Measurements from ENCODE around the gene ETFBKMT.
A peak's percentile ranks its signal among the peaks of the same experiment; 100 is the strongest.

ETFBKMT gene

GRCh38 chr12:31659087-31659942, at the start of gene ETFBKMT:
ETFBKMT (plus strand) TSS chr12:31659688; CDS start chr12:31661954, 2,266 bp downstream.
- DNase-seq, result peak; percentile 55

GRCh38 chr12:31612819-31613218, 46.7 kb upstream of the ETFBKMT start:
- no peak for DNase-seq

- no peak for DNase-seq
Observed at GRCh38 chr12:31618228-31619025, 41.1 kb upstream of the ETFBKMT start.

GRCh38 chr12:31620311-31620710, 39.2 kb upstream of the ETFBKMT start:
- no peak for DNase-seq

- no peak for DNase-seq
Observed at GRCh38 chr12:31622038-31622437, 37.5 kb upstream of the ETFBKMT start.

- no peak for DNase-seq
Observed at GRCh38 chr12:31626270-31626995, 33.1 kb upstream of the ETFBKMT start.

GRCh38 chr12:31627456-31628054, 31.9 kb upstream of the ETFBKMT start:
- DNase-seq, result no peak

- DNase-seq, result no peak
Observed at GRCh38 chr12:31629756-31630732, 29.4 kb upstream of the ETFBKMT start.

- no peak for DNase-seq
Observed at GRCh38 chr12:31631023-31631724, 28.3 kb upstream of the ETFBKMT start.

- no peak for DNase-seq
Observed at GRCh38 chr12:31631809-31632208, 27.7 kb upstream of the ETFBKMT start.

GRCh38 chr12:31633464-31633863, 26.0 kb upstream of the ETFBKMT start:
- DNase-seq, result no peak

GRCh38 chr12:31634620-31635019, 24.9 kb upstream of the ETFBKMT start:
- no peak for DNase-seq

GRCh38 chr12:31641509-31642090, 17.9 kb upstream of the ETFBKMT start:
- DNase-seq, result no peak

- no peak for DNase-seq
Observed at GRCh38 chr12:31644536-31644935, 15.0 kb upstream of the ETFBKMT start.

GRCh38 chr12:31645924-31646323, 13.6 kb upstream of the ETFBKMT start:
- DNase-seq, result no peak

GRCh38 chr12:31647086-31647491, 12.4 kb upstream of the ETFBKMT start:
- no peak for DNase-seq

- no peak for DNase-seq
Observed at GRCh38 chr12:31650918-31651317, 8.6 kb upstream of the ETFBKMT start.

- DNase-seq, result no peak
Observed at GRCh38 chr12:31651893-31652521, 7.5 kb upstream of the ETFBKMT start.

- no peak for DNase-seq
Observed at GRCh38 chr12:31655208-31655607, 4.3 kb upstream of the ETFBKMT start.

- DNase-seq, result no peak
Observed at GRCh38 chr12:31655792-31656191, 3.7 kb upstream of the ETFBKMT start.

Measured in KG1 (cell line).